Measurements from ENCODE around the gene PATJ.

- TF ChIP-seq CTCF (conservative IDR thresholded peaks at IDR 0.05; ENCODE audit: low read depth in 2 of 2) (no peak), EZH2phosphoT487 (IDR thresholded peaks at IDR 0.05; ENCODE audit: unreplicated experiment) (no peak), EZH2 (IDR thresholded peaks at IDR 0.05; ENCODE audit: low read depth, unreplicated experiment) (no peak), POLR2AphosphoS5 (IDR thresholded peaks at IDR 0.05; ENCODE audit: low read depth) (no peak), CREB1 (CRISPR knock-in tag; IDR thresholded peaks at IDR 0.05; ENCODE audit: low read depth) (no peak), JUNB (IDR thresholded peaks at IDR 0.05; ENCODE audit: unreplicated experiment) (no peak), ZNF462 (CRISPR knock-in tag; IDR thresholded peaks at IDR 0.05) (no peak), STAT1 (IDR thresholded peaks at IDR 0.05; ENCODE audit: unreplicated experiment) (no peak), NANOG (IDR thresholded peaks at IDR 0.05; ENCODE audit: borderline replicate concordance) (no peak)
- TF ChIP-seq, protein P1, sequence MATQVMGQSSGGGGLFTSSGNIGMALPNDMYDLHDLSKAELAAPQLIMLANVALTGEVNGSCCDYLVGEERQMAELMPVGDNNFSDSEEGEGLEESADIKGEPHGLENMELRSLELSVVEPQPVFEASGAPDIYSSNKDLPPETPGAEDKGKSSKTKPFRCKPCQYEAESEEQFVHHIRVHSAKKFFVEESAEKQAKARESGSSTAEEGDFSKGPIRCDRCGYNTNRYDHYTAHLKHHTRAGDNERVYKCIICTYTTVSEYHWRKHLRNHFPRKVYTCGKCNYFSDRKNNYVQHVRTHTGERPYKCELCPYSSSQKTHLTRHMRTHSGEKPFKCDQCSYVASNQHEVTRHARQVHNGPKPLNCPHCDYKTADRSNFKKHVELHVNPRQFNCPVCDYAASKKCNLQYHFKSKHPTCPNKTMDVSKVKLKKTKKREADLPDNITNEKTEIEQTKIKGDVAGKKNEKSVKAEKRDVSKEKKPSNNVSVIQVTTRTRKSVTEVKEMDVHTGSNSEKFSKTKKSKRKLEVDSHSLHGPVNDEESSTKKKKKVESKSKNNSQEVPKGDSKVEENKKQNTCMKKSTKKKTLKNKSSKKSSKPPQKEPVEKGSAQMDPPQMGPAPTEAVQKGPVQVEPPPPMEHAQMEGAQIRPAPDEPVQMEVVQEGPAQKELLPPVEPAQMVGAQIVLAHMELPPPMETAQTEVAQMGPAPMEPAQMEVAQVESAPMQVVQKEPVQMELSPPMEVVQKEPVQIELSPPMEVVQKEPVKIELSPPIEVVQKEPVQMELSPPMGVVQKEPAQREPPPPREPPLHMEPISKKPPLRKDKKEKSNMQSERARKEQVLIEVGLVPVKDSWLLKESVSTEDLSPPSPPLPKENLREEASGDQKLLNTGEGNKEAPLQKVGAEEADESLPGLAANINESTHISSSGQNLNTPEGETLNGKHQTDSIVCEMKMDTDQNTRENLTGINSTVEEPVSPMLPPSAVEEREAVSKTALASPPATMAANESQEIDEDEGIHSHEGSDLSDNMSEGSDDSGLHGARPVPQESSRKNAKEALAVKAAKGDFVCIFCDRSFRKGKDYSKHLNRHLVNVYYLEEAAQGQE (IDR thresholded peaks at IDR 0.05; ENCODE audit: unreplicated experiment), result no peak
- TF ChIP-seq, protein P2, sequence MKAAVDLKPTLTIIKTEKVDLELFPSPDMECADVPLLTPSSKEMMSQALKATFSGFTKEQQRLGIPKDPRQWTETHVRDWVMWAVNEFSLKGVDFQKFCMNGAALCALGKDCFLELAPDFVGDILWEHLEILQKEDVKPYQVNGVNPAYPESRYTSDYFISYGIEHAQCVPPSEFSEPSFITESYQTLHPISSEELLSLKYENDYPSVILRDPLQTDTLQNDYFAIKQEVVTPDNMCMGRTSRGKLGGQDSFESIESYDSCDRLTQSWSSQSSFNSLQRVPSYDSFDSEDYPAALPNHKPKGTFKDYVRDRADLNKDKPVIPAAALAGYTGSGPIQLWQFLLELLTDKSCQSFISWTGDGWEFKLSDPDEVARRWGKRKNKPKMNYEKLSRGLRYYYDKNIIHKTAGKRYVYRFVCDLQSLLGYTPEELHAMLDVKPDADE (IDR thresholded peaks at IDR 0.05), result no peak
Observed at GRCh38 chr1:61955261-61955660, 213.0 kb downstream of the PATJ start.
